Glutamatergic neuron (in vitro differentiated cells): ENCODE data around the gene RNF212B. TPM values are rescaled to one million over a fixed set of nuclear protein-coding genes. Genes with fewer than 3 reads are reported as not detected.

Experiments
- DNase-seq: peaks from one replicate; pipeline ENCODE4 v3.0.0; 2022
- H3K27ac Mint-ChIP-seq: one replicate; pipeline ENCODE4 v1.8.0; 2020; ENCODE audit warnings: mild to moderate bottlenecking, mixed read lengths, inconsistent platforms; ENCODE audit not compliant: unreplicated experiment
- H3K27me3 Mint-ChIP-seq: one replicate; pipeline ENCODE4 v1.8.0; 2020; ENCODE audit warnings: mild to moderate bottlenecking, moderate library complexity, mixed read lengths, inconsistent platforms; ENCODE audit not compliant: unreplicated experiment
- H3K36me3 Mint-ChIP-seq: one replicate; pipeline ENCODE4 v1.8.0; 2020; ENCODE audit warnings: mild to moderate bottlenecking, mixed read lengths, inconsistent platforms; ENCODE audit not compliant: unreplicated experiment
- H3K4me1 Mint-ChIP-seq: one replicate; pipeline ENCODE4 v1.8.0; 2020; ENCODE audit warnings: mild to moderate bottlenecking, low read depth, mixed read lengths, inconsistent platforms; ENCODE audit not compliant: unreplicated experiment
- H3K4me3 Mint-ChIP-seq: one replicate; pipeline ENCODE4 v1.8.0; 2020; ENCODE audit warnings: mild to moderate bottlenecking, mixed read lengths, inconsistent platforms; ENCODE audit not compliant: unreplicated experiment
- H3K9me3 Mint-ChIP-seq: one replicate; pipeline ENCODE4 v1.8.0; 2020; ENCODE audit warnings: mild to moderate bottlenecking, moderate library complexity, mixed read lengths, inconsistent platforms; ENCODE audit not compliant: unreplicated experiment
- CTCF ChIP-seq: fragments of 200-600 bp; sonication (generic); IDR thresholded peaks from one replicate; pipeline ENCODE4 v1.5.0; 2021; ENCODE audit not compliant: partially characterized antibody, unreplicated experiment
- total RNA-seq: library from RNA; stranded (reverse); fragmentation: NEBNext Ultra II Directional; extraction: Animal tissue kit (Norgen Biotek cat#: 25700); gene quantifications from one replicate; pipeline ENCODE4 v1.2.1, GENCODE V29; 2021; ENCODE audit not compliant: unreplicated experiment

The RNF212B gene
- total RNA-seq, 1 donor from 2014 or later = not detected

GRCh38 chr14:23301288-23301968 is 63.7 kb downstream of the RNF212B start:
- peak overlapping the region; percentile 94 for H3K4me3 Mint-ChIP-seq
- H3K4me1 Mint-ChIP-seq = peaks cover 4% of the 10 kb centered on the region
- peaks cover 9% of the 10 kb centered on the region for H3K36me3 Mint-ChIP-seq
- peak; percentile 67 for TF ChIP-seq CTCF
- peaks cover 20% of the 10 kb centered on the region for H3K27me3 Mint-ChIP-seq
- DNase-seq = peak; percentile 98
- H3K9me3 Mint-ChIP-seq = peaks cover 20% of the 10 kb centered on the region
- peak overlapping the region; percentile 97 for H3K27ac Mint-ChIP-seq

GRCh38 chr14:23301969-23302289 is 64.2 kb downstream of the RNF212B start:
- peaks cover 4% of the 10 kb centered on the region for H3K4me1 Mint-ChIP-seq
- H3K27me3 Mint-ChIP-seq = peaks cover 19% of the 10 kb centered on the region
- peak overlapping the region; percentile 81 for H3K4me3 Mint-ChIP-seq
- peaks cover 4% of the 10 kb centered on the region for H3K36me3 Mint-ChIP-seq
- TF ChIP-seq CTCF = no peak
- DNase-seq = no peak
- peaks cover 20% of the 10 kb centered on the region for H3K9me3 Mint-ChIP-seq
- peak overlapping the region; percentile 87 for H3K27ac Mint-ChIP-seq

- H3K27ac Mint-ChIP-seq = peak within 1 kb of the TSS; percentile 98
- H3K36me3 Mint-ChIP-seq = no peaks in the 10 kb centered on the region
- DNase-seq = peak; percentile 81
- peaks cover 7% of the 10 kb centered on the region for H3K4me1 Mint-ChIP-seq
- H3K27me3 Mint-ChIP-seq = peaks cover 18% of the 10 kb centered on the region
- H3K9me3 Mint-ChIP-seq = peaks cover 20% of the 10 kb centered on the region
- H3K4me3 Mint-ChIP-seq = peak within 1 kb of the TSS; percentile 98
- no peak for TF ChIP-seq CTCF
Observed at GRCh38 chr14:23302290-23303225, 64.8 kb downstream of the RNF212B start, which contains the start of gene PPP1R3E. Gene PPP1R3E, minus strand, starts transcription at chr14:23302859. Its CDS starts 283 bp downstream, at chr14:23302576.

GRCh38 chr14:23306412-23307145 is 68.8 kb downstream of the RNF212B start, which contains the start of gene BCL2L2:
Gene BCL2L2, plus strand, starts transcription at chr14:23306833. Its CDS starts 935 bp downstream, at chr14:23307768.
- Mint-ChIP-seq H3K27me3 (peaks cover 15% of the 10 kb centered on the region), H3K4me1 (peaks cover 8% of the 10 kb centered on the region), H3K9me3 (peaks cover 9% of the 10 kb centered on the region), H3K4me3 (peak within 1 kb of the TSS; percentile 97), H3K27ac (peak within 1 kb of the TSS; percentile 94), H3K36me3 (no peaks in the 10 kb centered on the region)
- TF ChIP-seq CTCF = no peak
- peak; percentile 92 for DNase-seq
